CD14-positive monocyte (primary cell): ENCODE results near the gene ZNF497. TPM values are rescaled to one million over a fixed set of nuclear protein-coding genes. Genes with fewer than 3 reads are reported as not detected.
A peak's percentile ranks its signal among the peaks of the same experiment; 100 is the strongest.

Experiments
- DNase-seq, 3 donors: peaks; one replicate each; pipeline ENCODE4 v3.0.0-alpha.2; 2011 to 2022
- H2AFZ ChIP-seq: 2 replicates; pipeline ENCODE4 v1.6.0; 2012; ENCODE audit warnings: mild to moderate bottlenecking, low read depth, low read length, inconsistent platforms; ENCODE audit not compliant: insufficient read depth, poor library complexity, severe bottlenecking
- H3K27ac ChIP-seq, 2 donors: 1 replicate in 1 of 2; 2 replicates in 1 of 2; pipeline ENCODE4 v1.5.1; 2012 to 2013; ENCODE audit warnings: low read length in 2 of 2, control low read depth in 1 of 2, inconsistent platforms in 1 of 2, low read depth in 1 of 2, mild to moderate bottlenecking in 1 of 2
- H3K27me3 ChIP-seq, 2 donors: one replicate each; pipeline versions ENCODE4 v1.6.0 to v1.6.1; 2011 to 2013; ENCODE audit warnings: low read length in 2 of 2; ENCODE audit not compliant: control insufficient read depth in 2 of 2, insufficient read depth in 2 of 2
- H3K36me3 ChIP-seq, 2 donors: replicated peaks in 1 of 2; 1 replicate in 1 of 2; 2 replicates in 1 of 2; pipeline versions ENCODE4 v1.5.1 to v1.6.1; 2012 to 2013; ENCODE audit warnings: low read length in 2 of 2, control low read depth in 1 of 2, inconsistent platforms in 1 of 2, mild to moderate bottlenecking in 1 of 2; ENCODE audit not compliant: insufficient read depth in 2 of 2, control insufficient read depth in 1 of 2
- H3K4me1 ChIP-seq, 2 donors: 1 replicate in 1 of 2; 2 replicates in 1 of 2; pipeline versions ENCODE4 v1.5.1 to v1.6.1; 2012 to 2013; ENCODE audit warnings: low read length in 2 of 2, control low read depth in 1 of 2, inconsistent platforms in 1 of 2, mild to moderate bottlenecking in 1 of 2, moderate library complexity in 1 of 2; ENCODE audit not compliant: insufficient read depth in 2 of 2, control insufficient read depth in 1 of 2
- H3K4me2 ChIP-seq: replicated peaks from 2 replicates; pipeline ENCODE3; 2012; ENCODE audit warnings: low read length, moderate library complexity, mild to moderate bottlenecking; ENCODE audit not compliant: poor library complexity, severe bottlenecking; ENCODE audit errors: extremely low read depth
- H3K4me3 ChIP-seq, 3 experiments: fragments of 200-600 bp in 1 of 3; sonication (generic) in 1 of 3; replicated peaks in 1 of 3; 1 replicate in 2 of 3; 2 replicates in 1 of 3; pipeline ENCODE4 v1.5.1; 2011 to 2013; ENCODE audit warnings: low read length in 3 of 3, mild to moderate bottlenecking in 3 of 3, control low read depth in 2 of 3, low read depth in 2 of 3, inconsistent platforms in 1 of 3, moderate library complexity in 1 of 3
- H3K79me2 ChIP-seq: 2 replicates; pipeline ENCODE4 v1.6.0; 2012; ENCODE audit warnings: mild to moderate bottlenecking, control low read depth, inconsistent platforms, low read length, moderate library complexity; ENCODE audit not compliant: insufficient read depth
- H3K9ac ChIP-seq: 2 replicates; pipeline ENCODE4 v1.6.0; 2017; ENCODE audit warnings: low read length, mild to moderate bottlenecking; ENCODE audit not compliant: insufficient read depth, poor library complexity, severe bottlenecking
- H3K9me3 ChIP-seq, 2 donors: replicated peaks in 1 of 2; 1 replicate in 1 of 2; 2 replicates in 1 of 2; pipeline versions ENCODE4 v1.5.1 to v1.6.1; 2012 to 2013; ENCODE audit warnings: low read length in 2 of 2, control low read depth in 1 of 2; ENCODE audit not compliant: control insufficient read depth in 1 of 2, insufficient read depth in 1 of 2
- H4K20me1 ChIP-seq: 2 replicates; pipeline ENCODE4 v1.6.0; 2012; ENCODE audit warnings: mild to moderate bottlenecking, low read length, control low read depth, moderate library complexity; ENCODE audit not compliant: insufficient read depth
- H3K27ac Mint-ChIP-seq, 7 donors: one replicate each; pipeline ENCODE4 v1.8.0; 2020; ENCODE audit warnings: mild to moderate bottlenecking in 7 of 7, mixed read lengths in 7 of 7, moderate library complexity in 6 of 7, inconsistent platforms in 2 of 7
- H3K27me3 Mint-ChIP-seq, 3 donors: one replicate each; pipeline ENCODE4 v1.8.0; 2021 to 2022; ENCODE audit warnings: low read depth in 3 of 3, mild to moderate bottlenecking in 3 of 3, mixed read lengths in 3 of 3, moderate library complexity in 3 of 3, inconsistent platforms in 1 of 3
- H3K36me3 Mint-ChIP-seq, 2 donors: one replicate each; pipeline ENCODE4 v1.8.0; 2020; ENCODE audit warnings: mixed read lengths in 2 of 2, inconsistent platforms in 1 of 2, mild to moderate bottlenecking in 1 of 2
- H3K4me1 Mint-ChIP-seq: one replicate; pipeline ENCODE4 v1.8.0; 2020; ENCODE audit warnings: mild to moderate bottlenecking, mixed read lengths
- H3K4me3 Mint-ChIP-seq, 2 donors: one replicate each; pipeline ENCODE4 v1.8.0; 2020; ENCODE audit warnings: mild to moderate bottlenecking in 2 of 2, mixed read lengths in 2 of 2, moderate library complexity in 1 of 2
- H3K9me3 Mint-ChIP-seq, 7 donors: one replicate each; pipeline ENCODE4 v1.8.0; 2020 to 2022; ENCODE audit warnings: mixed read lengths in 7 of 7, mild to moderate bottlenecking in 6 of 7, moderate library complexity in 6 of 7, inconsistent platforms in 2 of 7
- CTCF ChIP-seq: fragments of 200-600 bp; IDR thresholded peaks from one replicate; pipeline ENCODE4 v1.8.0; 2022; ENCODE audit warnings: antibody characterized with exemption, mild to moderate bottlenecking
- WGBS: methylation state at CpG from one replicate; pipeline ENCODE4 v1.1.5; 2013; ENCODE audit warnings: missing lambda C conversion rate; ENCODE audit not compliant: insufficient coverage; 5-methylcytosine and 5-hydroxymethylcytosine counted together
- intact Hi-C, 2 donors: fragments of 100-400 bp; cut with micrococcal nuclease; formaldehyde crosslinking; loops; one replicate each; pipeline versions ENCODE4 v1.15.0 to v1.15.1; 2023
- polyA plus RNA-seq, 3 donors: library from polyadenylated mRNA; depleted of rRNA in 1 of 3; unstranded in 2 of 3; stranded (reverse) in 1 of 3; fragments of 300-500 nt in 2 of 3; fragments of >200 nt in 1 of 3; fragmentation: Illumina TruSeq in 2 of 3; gene quantifications; 1 replicate in 2 of 3; 2 replicates in 1 of 3; pipeline ENCODE4 v1.2.3, GENCODE V29; 2012 to 2021

The ZNF497 gene
- polyA plus RNA-seq, 3 donors: 0.28 to 0.60 (median 0.41) TPM

DNA sequence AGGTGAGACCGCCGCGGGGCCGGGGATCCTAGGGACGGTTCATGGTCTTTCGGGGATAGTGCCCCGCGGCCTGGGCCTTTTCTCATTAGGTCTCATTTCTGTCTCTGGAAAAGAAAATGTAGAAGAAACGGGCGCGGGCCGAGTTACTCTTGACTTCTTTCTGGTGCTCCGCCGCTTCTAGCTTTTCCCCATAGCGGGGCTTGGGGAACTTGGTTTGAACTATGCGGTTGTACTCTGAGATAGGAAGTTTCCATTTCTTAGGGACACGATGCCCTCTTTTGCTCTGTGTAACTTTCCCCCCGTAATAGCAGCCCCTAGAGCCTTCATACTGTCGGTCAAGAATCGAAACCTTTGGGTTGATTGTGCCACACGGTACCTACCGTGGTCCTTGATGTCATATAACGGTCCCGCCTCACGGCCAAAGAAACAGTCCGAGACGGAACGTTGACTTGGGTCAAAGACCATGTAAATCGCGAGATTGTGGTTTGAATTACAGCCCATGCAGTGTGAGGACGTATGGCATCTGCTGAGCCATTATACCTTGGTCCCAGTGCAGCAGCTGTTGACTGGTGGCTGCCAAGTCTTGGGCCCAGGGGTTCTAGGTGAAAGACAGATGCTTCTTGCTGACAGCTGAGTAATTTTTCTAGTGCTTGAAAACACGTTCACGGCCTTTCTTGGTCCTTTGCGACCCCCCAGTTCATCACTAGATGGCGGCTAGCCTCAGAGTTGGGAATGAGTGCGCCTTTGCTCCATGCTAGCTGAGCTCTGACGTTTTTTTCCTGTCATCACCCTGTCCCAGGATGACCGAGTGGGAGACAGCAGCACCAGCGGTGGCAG lies 25.0 kb upstream of the ZNF497 start:
- peak overlapping the region; percentile 96 for H3K4me2 ChIP-seq
- peak in 1 of 3 donors; percentile 8 for DNase-seq
- H4K20me1 ChIP-seq: peaks cover 2% of the 10 kb centered on the region
- intact Hi-C loops: loop anchor here in 1 of 2 donors (1.0 to 2.0 kb wide), 2 partner anchors 53 to 83 kb away; partner anchors contain the start of genes ERVK3-1 and ZNF132
- H3K4me1 Mint-ChIP-seq: peaks cover 31% of the 10 kb centered on the region
- H3K9me3 ChIP-seq: no peaks in the 10 kb centered on the region
- whole genome bisulfite sequencing: 12% methylated on average over 35 of the region's 39 CpGs
- no peaks in the 10 kb centered on the region for H3K27me3 ChIP-seq
- peaks cover 0 to 2% (median 0%) of the 10 kb centered on the region in 3 donors for H3K27me3 Mint-ChIP-seq
- peak overlapping the region; percentile 100 for H2AFZ ChIP-seq
- peak overlapping the region; percentile 93 to 96 (median 96) for H3K27ac Mint-ChIP-seq
- H3K27ac ChIP-seq: peak overlapping the region; percentile 96 to 98
- peak overlapping the region; percentile 91 for H3K9ac ChIP-seq
- H3K36me3 Mint-ChIP-seq: peaks cover 32 to 47% of the 10 kb centered on the region in 2 donors
- H3K4me3 Mint-ChIP-seq: peak overlapping the region; percentile 88 to 95
- peaks cover 24 to 29% of the 10 kb centered on the region in 2 donors for H3K4me1 ChIP-seq
- peaks cover 32% of the 10 kb centered on the region for H3K79me2 ChIP-seq
- H3K36me3 ChIP-seq: peaks cover 18 to 33% of the 10 kb centered on the region in 2 donors
- H3K9me3 Mint-ChIP-seq: peaks cover 0 to 3% (median 0%) of the 10 kb centered on the region in 7 donors
- H3K4me3 ChIP-seq: peak overlapping the region; percentile 60 to 87 (median 84)
- TF ChIP-seq CTCF: no peak

DNA sequence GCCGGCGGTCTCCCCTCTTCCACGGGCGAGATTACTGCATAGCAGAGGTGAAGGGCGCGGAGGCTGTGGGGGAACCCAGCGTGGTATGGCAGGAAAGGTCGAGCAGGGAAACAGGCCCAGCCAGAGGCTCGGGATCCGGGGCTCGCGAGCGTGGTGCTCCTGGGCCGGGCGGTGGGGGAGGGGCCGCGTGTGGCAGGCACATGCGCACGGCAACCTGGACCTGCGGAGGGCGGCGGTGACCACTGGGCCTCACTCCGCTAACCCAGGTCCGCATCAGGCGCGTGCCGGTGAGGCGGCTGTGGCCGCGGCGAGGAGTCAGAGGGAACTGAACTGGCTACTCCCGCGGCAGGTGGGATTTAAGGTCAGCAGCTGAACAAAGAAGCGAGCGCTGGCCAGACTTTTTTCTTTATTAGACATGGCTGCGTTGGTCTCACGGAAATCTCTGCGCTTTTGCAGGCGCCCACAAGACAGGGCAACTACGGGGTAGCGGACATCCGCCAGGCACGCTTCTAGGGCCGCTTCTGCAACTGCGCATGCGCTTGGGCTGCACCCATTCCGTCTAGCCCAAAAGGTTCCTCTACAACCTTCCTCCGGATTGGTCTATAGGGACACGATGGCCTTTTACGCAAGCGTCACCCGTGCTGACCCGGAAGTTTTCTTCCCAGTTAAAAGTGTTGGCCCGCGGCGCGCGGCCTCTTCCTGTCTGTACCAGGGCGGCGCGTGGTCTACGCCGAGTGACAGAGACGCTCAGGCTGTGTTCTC lies 24.2 kb upstream of the ZNF497 start, which contains the start of gene RPS5:
Gene RPS5 (plus strand): TSS at position 694 of the 762 bp plus-strand sequence. CDS start 869 bp downstream, outside the sequence.
- peak within 1 kb of the TSS; percentile 91 for H3K9ac ChIP-seq
- TF ChIP-seq CTCF: no peak
- peak within 1 kb of the TSS; percentile 96 to 98 for H3K27ac ChIP-seq
- Mint-ChIP-seq H3K9me3 (peaks cover 0 to 3% (median 0%) of the 10 kb centered on the region in 7 donors), H3K36me3 (peaks cover 28 to 41% of the 10 kb centered on the region in 2 donors), H3K27me3 (peaks cover 0 to 2% (median 0%) of the 10 kb centered on the region in 3 donors), H3K4me3 (peak within 1 kb of the TSS; percentile 88 to 95), H3K4me1 (peaks cover 36% of the 10 kb centered on the region), H3K27ac (peak within 1 kb of the TSS; percentile 93 to 97 (median 96))
- intact Hi-C loops: loop anchor here in 1 of 2 donors (1.0 to 2.0 kb wide), 2 partner anchors 54 to 82 kb away; partner anchors contain the start of genes ERVK3-1 and ZNF132
- H3K79me2 ChIP-seq: peaks cover 32% of the 10 kb centered on the region
- WGBS: under 1% methylated on average over 62 of the region's 64 CpGs
- H3K27me3 ChIP-seq: no peaks in the 10 kb centered on the region
- H3K4me2 ChIP-seq: peak within 1 kb of the TSS; percentile 96
- H3K4me1 ChIP-seq: peaks cover 29 to 35% of the 10 kb centered on the region in 2 donors
- H3K36me3 ChIP-seq: peaks cover 14 to 27% of the 10 kb centered on the region in 2 donors
- no peaks in the 10 kb centered on the region for H4K20me1 ChIP-seq
- H3K9me3 ChIP-seq: no peaks in the 10 kb centered on the region
- H2AFZ ChIP-seq: peak within 1 kb of the TSS; percentile 100
- DNase-seq: peak; percentile 95 to 100 (median 98)
- peak within 1 kb of the TSS; percentile 60 to 87 (median 84) for H3K4me3 ChIP-seq
